IMR-90 (cell line): Measurements from ENCODE around the gene MEDAG. TPM values are rescaled to one million over a fixed set of nuclear protein-coding genes. Genes with fewer than 3 reads are reported as not detected.

Source experiments
- ATAC-seq: fragments of 200-7000 bp; cut with Tn5 transposase; 2 replicates; pipeline ENCODE4 v1.9.1; 2020; ENCODE audit warnings: low read depth, mild to moderate bottlenecking, moderate library complexity
- BruUV-seq: library from RNA; stranded (reverse); fragments of 400-500 nt; replicated peaks from 2 replicates; lab custom pipeline; 2021; lab: Mats Ljungman, UMichigan
- CTCF ChIA-PET: fragments of 300-600 bp; formaldehyde crosslinking; extraction: SDS; loops from one replicate; lab custom pipeline; 2021; ENCODE audit warnings: antibody characterized with exemption; lab: Yijun Ruan, JAX
- POLR2A ChIA-PET: fragments of 300-600 bp; sonication (Branson Sonifier 250); formaldehyde crosslinking; loops from one replicate; lab custom pipeline; 2022; ENCODE audit warnings: antibody characterized with exemption; ENCODE audit not compliant: unreplicated experiment; lab: Charles Lee
- DNase-seq: peaks from one replicate; pipeline ENCODE4 v3.0.0; 2013
- H2AFZ ChIP-seq: replicated peaks from 2 replicates; pipeline ENCODE3; 2013; ENCODE audit warnings: low read length, mild to moderate bottlenecking; ENCODE audit not compliant: poor library complexity
- H2AK5ac ChIP-seq: 2 replicates; pipeline ENCODE4 v1.6.1; 2013; ENCODE audit warnings: low read depth, low read length, inconsistent platforms
- H2AK9ac ChIP-seq: replicated peaks from 2 replicates; pipeline ENCODE3; 2013; ENCODE audit warnings: mild to moderate bottlenecking, low read depth, low read length, moderate library complexity; ENCODE audit not compliant: poor library complexity
- H2BK120ac ChIP-seq: 2 replicates; pipeline ENCODE4 v1.6.1; 2013; ENCODE audit warnings: low read depth, low read length, inconsistent platforms
- H2BK15ac ChIP-seq: 3 replicates; pipeline ENCODE4 v1.6.1; 2013; ENCODE audit warnings: low read depth, low read length, inconsistent platforms
- H2BK20ac ChIP-seq: 2 replicates; pipeline ENCODE4 v1.6.1; 2013; ENCODE audit warnings: low read depth, mild to moderate bottlenecking, inconsistent platforms, low read length, moderate library complexity
- H2BK5ac ChIP-seq: 2 replicates; pipeline ENCODE4 v1.6.1; 2013; ENCODE audit warnings: mild to moderate bottlenecking, low read depth, low read length, inconsistent platforms; ENCODE audit not compliant: poor library complexity, severe bottlenecking
- H3K14ac ChIP-seq: replicated peaks from 2 replicates; pipeline ENCODE4 v1.6.1; 2013; ENCODE audit warnings: low read depth, low read length, inconsistent platforms
- H3K18ac ChIP-seq: 2 replicates; pipeline ENCODE4 v1.6.1; 2013; ENCODE audit warnings: low read depth, low read length, control low read depth
- H3K23ac ChIP-seq: 2 replicates; pipeline ENCODE4 v1.6.1; 2013; ENCODE audit warnings: low read depth, low read length, inconsistent platforms
- H3K27ac ChIP-seq: 2 replicates; pipeline ENCODE4 v1.5.1; 2013; ENCODE audit warnings: mild to moderate bottlenecking, control low read depth, low read length; ENCODE audit not compliant: insufficient read depth
- H3K27me3 ChIP-seq: 2 replicates; pipeline ENCODE4 v1.6.1; 2013; ENCODE audit warnings: low read length; ENCODE audit not compliant: control insufficient read depth, insufficient read depth
- H3K36me3 ChIP-seq: 2 replicates; pipeline ENCODE4 v1.6.1; 2013; ENCODE audit warnings: low read length, mixed read lengths; ENCODE audit not compliant: control insufficient read depth, insufficient read depth
- H3K4ac ChIP-seq: 2 replicates; pipeline ENCODE4 v1.6.1; 2013; ENCODE audit warnings: low read depth, low read length, inconsistent platforms
- H3K4me1 ChIP-seq: 2 replicates; pipeline ENCODE4 v1.6.1; 2013; ENCODE audit warnings: low read length, mixed read lengths; ENCODE audit not compliant: control insufficient read depth, insufficient read depth
- H3K4me2 ChIP-seq: 2 replicates; pipeline ENCODE4 v1.6.1; 2013; ENCODE audit warnings: low read depth, mild to moderate bottlenecking, control low read depth, low read length, moderate library complexity
- H3K4me3 ChIP-seq: 2 replicates; pipeline ENCODE4 v1.5.1; 2013; ENCODE audit warnings: low read depth, mild to moderate bottlenecking, control low read depth, low read length, moderate library complexity; ENCODE audit not compliant: insufficient read depth
- H3K56ac ChIP-seq: 2 replicates; pipeline ENCODE4 v1.6.1; 2013; ENCODE audit warnings: low read length, inconsistent platforms; ENCODE audit not compliant: insufficient read depth; ENCODE audit errors: extremely low read depth
- H3K79me1 ChIP-seq, 2 experiments: 2 replicates each; pipeline ENCODE4 v1.6.1; 2013; ENCODE audit warnings: low read length in 2 of 2, inconsistent platforms in 1 of 2, low read depth in 1 of 2
- H3K9ac ChIP-seq: 2 replicates; pipeline ENCODE4 v1.6.1; 2013; ENCODE audit warnings: low read depth, low read length, control low read depth
- H3K9me1 ChIP-seq: 2 replicates; pipeline ENCODE4 v1.6.1; 2013; ENCODE audit warnings: low read length, inconsistent platforms; ENCODE audit not compliant: insufficient read depth
- H3K9me3 ChIP-seq: 2 replicates; pipeline ENCODE4 v1.6.1; 2013; ENCODE audit warnings: low read length; ENCODE audit not compliant: control insufficient read depth, insufficient read depth
- H4K20me1 ChIP-seq: 2 replicates; pipeline ENCODE4 v1.6.1; 2013; ENCODE audit warnings: low read length, inconsistent platforms; ENCODE audit not compliant: insufficient read depth
- H4K5ac ChIP-seq: 2 replicates; pipeline ENCODE4 v1.6.1; 2013; ENCODE audit warnings: mild to moderate bottlenecking, low read depth, low read length, control low read depth
- H4K8ac ChIP-seq, 2 experiments: 2 replicates each; pipeline ENCODE4 v1.6.1; 2013; ENCODE audit warnings: low read depth in 2 of 2, low read length in 2 of 2, control low read depth in 1 of 2, inconsistent platforms in 1 of 2
- H4K91ac ChIP-seq: 2 replicates; pipeline ENCODE4 v1.6.1; 2013; ENCODE audit warnings: low read depth, low read length, inconsistent platforms; ENCODE audit not compliant: insufficient read depth
- BHLHE40 ChIP-seq: fragments of 150-350 bp; IDR thresholded peaks from 2 replicates; pipeline ENCODE4 v1.6.1; 2016; ENCODE audit warnings: mild to moderate bottlenecking, low read depth, low read length
- CEBPB ChIP-seq: IDR thresholded peaks from 2 replicates; pipeline ENCODE4 v1.6.1; 2012; ENCODE audit warnings: low read depth, low read length, improper control_type of control experiment
- CHD1 ChIP-seq: IDR thresholded peaks from 2 replicates; pipeline ENCODE4 v1.6.1; 2012; ENCODE audit warnings: low read depth, low read length, improper control_type of control experiment
- FOS ChIP-seq: fragments of 150-350 bp; IDR thresholded peaks from 2 replicates; pipeline ENCODE4 v1.6.1; 2016; ENCODE audit warnings: low read depth, low read length
- MAFK ChIP-seq: IDR thresholded peaks from 2 replicates; pipeline ENCODE4 v1.6.1; 2012; ENCODE audit warnings: low read depth, low read length, improper control_type of control experiment
- MAZ ChIP-seq: IDR thresholded peaks from 2 replicates; pipeline ENCODE4 v1.6.1; 2012; ENCODE audit warnings: low read depth, mild to moderate bottlenecking, low read length, improper control_type of control experiment, moderate library complexity, borderline replicate concordance
- MXI1 ChIP-seq: IDR thresholded peaks from 2 replicates; pipeline ENCODE4 v1.6.1; 2012; ENCODE audit warnings: low read depth, mild to moderate bottlenecking, low read length, moderate library complexity, borderline replicate concordance
- NFE2L2 ChIP-seq: fragments of 150-350 bp; IDR thresholded peaks from 2 replicates; pipeline ENCODE4 v1.6.1; 2016; ENCODE audit warnings: low read depth, mild to moderate bottlenecking, low read length
- POLR2A ChIP-seq: IDR thresholded peaks from 2 replicates; pipeline ENCODE4 v1.6.1; 2012; ENCODE audit warnings: mild to moderate bottlenecking, low read depth, low read length
- RAD21 ChIP-seq: IDR thresholded peaks from 2 replicates; pipeline ENCODE4 v1.6.1; 2012; ENCODE audit warnings: low read length, improper control_type of control experiment
- RCOR1 ChIP-seq: IDR thresholded peaks from 2 replicates; pipeline ENCODE4 v1.6.1; 2012; ENCODE audit warnings: mild to moderate bottlenecking, low read length, improper control_type of control experiment; ENCODE audit not compliant: insufficient replicate concordance
- RFX5 ChIP-seq: IDR thresholded peaks from 2 replicates; pipeline ENCODE4 v1.8.0; 2012; ENCODE audit warnings: low read depth, mild to moderate bottlenecking, low read length, moderate library complexity
- SMC3 ChIP-seq: fragments of 150-350 bp; IDR thresholded peaks from 2 replicates; pipeline ENCODE4 v1.6.1; 2016; ENCODE audit warnings: low read depth, mild to moderate bottlenecking, antibody characterized with exemption, low read length, moderate library complexity
- USF2 ChIP-seq: fragments of 150-350 bp; IDR thresholded peaks from 2 replicates; pipeline ENCODE4 v1.6.1; 2017; ENCODE audit warnings: mild to moderate bottlenecking, antibody characterized with exemption, low read length, low read depth
- WGBS, 2 experiments: methylation state at CpG; one replicate each; pipeline versions ENCODE4 v1.1.5 to v1.1.7; 2013; ENCODE audit warnings: missing lambda C conversion rate in 2 of 2; ENCODE audit not compliant: insufficient read length in 1 of 2; ENCODE audit errors: extremely low coverage in 2 of 2; 5-methylcytosine and 5-hydroxymethylcytosine counted together
- dilution Hi-C: fragments of 300-500 bp; cut with HindIII; formaldehyde crosslinking; loops from one replicate; pipeline ENCODE4 v1.14.3; 2018; ENCODE audit warnings: low sequenced_read_pairs; ENCODE audit not compliant: unreplicated experiment
- in situ Hi-C: fragments of 300-500 bp; cut with MboI; formaldehyde crosslinking; loops from 3 replicates; pipeline ENCODE4 v1.14.3; 2019; ENCODE audit warnings: low sequenced_read_pairs, inconsistent platforms, mixed read lengths
- intact Hi-C: fragments of 100-400 bp; cut with micrococcal nuclease; formaldehyde crosslinking; loops from 2 replicates; pipeline ENCODE4 v1.10.0; 2022
- polyA plus RNA-seq, 3 experiments: library from polyadenylated mRNA; depleted of rRNA; stranded (reverse); fragments of >200 nt; gene quantifications; 2 replicates each; pipeline ENCODE4 v1.2.3, GENCODE V29; 2012; ENCODE audit warnings: low replicate concordance in 1 of 3
- total RNA-seq: library from RNA; depleted of rRNA; stranded (reverse); fragments of >200 nt; gene quantifications from 2 replicates; pipeline ENCODE4 v1.2.3, GENCODE V29; 2012
- TF ChIP-seq, protein P1 (sequence below): conservative IDR thresholded peaks from 2 replicates; pipeline ENCODE4 v1.5.1; 2012; ENCODE audit warnings: mild to moderate bottlenecking, low read depth, low read length, improper control_type of control experiment
- TF ChIP-seq, protein P2 (sequence below): fragments of 150-350 bp; IDR thresholded peaks from 2 replicates; pipeline ENCODE4 v1.6.1; 2016; ENCODE audit warnings: low read depth, mild to moderate bottlenecking, low read length, moderate library complexity, borderline replicate concordance

Gene MEDAG
- total and polyA plus RNA-seq, 2 of the 4 experiments (the other 2 are of a cell fraction) = 0.32 to 0.36 TPM

- BruUV-seq = no TSS peak
- TF ChIP-seq BHLHE40 (no peak), POLR2A (no peak), MXI1 (no peak), RCOR1 (no peak), USF2 (no peak), RAD21 (no peak), RFX5 (no peak), FOS (no peak), NFE2L2 (no peak), MAFK (no peak), SMC3 (no peak), CHD1 (no peak), CEBPB (no peak), MAZ (no peak)
- TF ChIP-seq, protein P1, sequence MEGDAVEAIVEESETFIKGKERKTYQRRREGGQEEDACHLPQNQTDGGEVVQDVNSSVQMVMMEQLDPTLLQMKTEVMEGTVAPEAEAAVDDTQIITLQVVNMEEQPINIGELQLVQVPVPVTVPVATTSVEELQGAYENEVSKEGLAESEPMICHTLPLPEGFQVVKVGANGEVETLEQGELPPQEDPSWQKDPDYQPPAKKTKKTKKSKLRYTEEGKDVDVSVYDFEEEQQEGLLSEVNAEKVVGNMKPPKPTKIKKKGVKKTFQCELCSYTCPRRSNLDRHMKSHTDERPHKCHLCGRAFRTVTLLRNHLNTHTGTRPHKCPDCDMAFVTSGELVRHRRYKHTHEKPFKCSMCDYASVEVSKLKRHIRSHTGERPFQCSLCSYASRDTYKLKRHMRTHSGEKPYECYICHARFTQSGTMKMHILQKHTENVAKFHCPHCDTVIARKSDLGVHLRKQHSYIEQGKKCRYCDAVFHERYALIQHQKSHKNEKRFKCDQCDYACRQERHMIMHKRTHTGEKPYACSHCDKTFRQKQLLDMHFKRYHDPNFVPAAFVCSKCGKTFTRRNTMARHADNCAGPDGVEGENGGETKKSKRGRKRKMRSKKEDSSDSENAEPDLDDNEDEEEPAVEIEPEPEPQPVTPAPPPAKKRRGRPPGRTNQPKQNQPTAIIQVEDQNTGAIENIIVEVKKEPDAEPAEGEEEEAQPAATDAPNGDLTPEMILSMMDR = no peak
- TF ChIP-seq, protein P2, sequence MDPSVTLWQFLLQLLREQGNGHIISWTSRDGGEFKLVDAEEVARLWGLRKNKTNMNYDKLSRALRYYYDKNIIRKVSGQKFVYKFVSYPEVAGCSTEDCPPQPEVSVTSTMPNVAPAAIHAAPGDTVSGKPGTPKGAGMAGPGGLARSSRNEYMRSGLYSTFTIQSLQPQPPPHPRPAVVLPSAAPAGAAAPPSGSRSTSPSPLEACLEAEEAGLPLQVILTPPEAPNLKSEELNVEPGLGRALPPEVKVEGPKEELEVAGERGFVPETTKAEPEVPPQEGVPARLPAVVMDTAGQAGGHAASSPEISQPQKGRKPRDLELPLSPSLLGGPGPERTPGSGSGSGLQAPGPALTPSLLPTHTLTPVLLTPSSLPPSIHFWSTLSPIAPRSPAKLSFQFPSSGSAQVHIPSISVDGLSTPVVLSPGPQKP = no peak
- WGBS, 2 experiments = no CpG with 5 or more reads among the region's 1 CpG
Measured at GRCh38 chr13:30925429-30925828, 19.4 kb downstream of the MEDAG start.

More at GRCh38 chr13:30925429-30925828, 19.4 kb downstream of the MEDAG start:
- H3K4ac ChIP-seq = no peak overlapping the region
- H2BK20ac ChIP-seq = no peak overlapping the region
- H2BK5ac ChIP-seq = no peak overlapping the region
- ATAC-seq (no peak), DNase-seq (no peak)
- no peak overlapping the region for H3K23ac ChIP-seq
- H4K8ac ChIP-seq = no peak overlapping the region
- no peaks in the 10 kb centered on the region for H3K9me3 ChIP-seq
- no peaks in the 10 kb centered on the region for H4K20me1 ChIP-seq
- H3K56ac ChIP-seq = no peak overlapping the region
- POLR2A ChIA-PET = no interaction called here
- no peaks in the 10 kb centered on the region for H3K4me1 ChIP-seq
- no peak overlapping the region for H2AK9ac ChIP-seq
- H2AK5ac ChIP-seq = no peak overlapping the region
- H4K5ac ChIP-seq = no peak overlapping the region
- no peak overlapping the region for H3K4me3 ChIP-seq
- H3K14ac ChIP-seq = no peak overlapping the region
- H2BK120ac ChIP-seq = no peak overlapping the region
- in situ Hi-C loops = no loop called here
- H3K18ac ChIP-seq = no peak overlapping the region
- H2AFZ ChIP-seq = no peak overlapping the region
- no peaks in the 10 kb centered on the region for H3K79me1 ChIP-seq
- H3K9ac ChIP-seq = no peak overlapping the region
- no peaks in the 10 kb centered on the region for H3K36me3 ChIP-seq
- CTCF ChIA-PET = no interaction called here
- dilution Hi-C loops = no loop called here
- H3K27me3 ChIP-seq = no peaks in the 10 kb centered on the region; the same call in 1 of the 2 replicates
- no peak overlapping the region for H4K91ac ChIP-seq
- H2BK15ac ChIP-seq = no peak overlapping the region
- intact Hi-C loops = no loop called here
- no peaks in the 10 kb centered on the region for H3K9me1 ChIP-seq
- H3K4me2 ChIP-seq = no peak overlapping the region
- H3K27ac ChIP-seq = no peak overlapping the region
